PFSK-1 (cell line): ENCODE results near the gene NACC2.

Experiments
- POLR2AphosphoS5 ChIP-seq: IDR thresholded peaks from 2 replicates; pipeline ENCODE4 v1.6.1; 2012; ENCODE audit warnings: low read depth, mild to moderate bottlenecking, control low read depth, low read length, moderate library complexity
- TAF1 ChIP-seq: IDR thresholded peaks from 2 replicates; pipeline ENCODE4 v1.6.1; 2012; ENCODE audit warnings: low read length, control low read depth, borderline replicate concordance; ENCODE audit not compliant: insufficient read depth

GRCh38 chr9:136044971-136045594 lies 50.0 kb downstream of the NACC2 start:
- TF ChIP-seq POLR2AphosphoS5 (no peak), TAF1 (no peak)
